NB4 (cell line): ENCODE measurements around the gene TEKT5.

ENCODE experiments used
- DNase-seq: peaks from one replicate; pipeline ENCODE4 v3.0.0; 2010; ENCODE audit warnings: low read depth
- H3K4me3 ChIP-seq: one replicate; pipeline ENCODE4 v1.5.1; 2011; ENCODE audit warnings: mild to moderate bottlenecking, low read depth, low read length, moderate library complexity
- MYC ChIP-seq: IDR thresholded peaks from 2 replicates; pipeline ENCODE4 v1.6.1; 2011; ENCODE audit warnings: low read depth, low read length
- POLR2A ChIP-seq: IDR thresholded peaks from 2 replicates; pipeline ENCODE4 v1.6.1; 2011; ENCODE audit warnings: mild to moderate bottlenecking; ENCODE audit not compliant: insufficient read length; ENCODE audit errors: extremely low read depth
- TF ChIP-seq, protein P1 (sequence below): IDR thresholded peaks from 2 replicates; pipeline ENCODE4 v1.6.1; 2011; ENCODE audit warnings: low read depth, low read length
- TF ChIP-seq, protein P2 (sequence below): IDR thresholded peaks from one replicate; pipeline ENCODE4 v1.5.1; 2012; ENCODE audit warnings: low read depth, low read length

The TEKT5 gene

DNA sequence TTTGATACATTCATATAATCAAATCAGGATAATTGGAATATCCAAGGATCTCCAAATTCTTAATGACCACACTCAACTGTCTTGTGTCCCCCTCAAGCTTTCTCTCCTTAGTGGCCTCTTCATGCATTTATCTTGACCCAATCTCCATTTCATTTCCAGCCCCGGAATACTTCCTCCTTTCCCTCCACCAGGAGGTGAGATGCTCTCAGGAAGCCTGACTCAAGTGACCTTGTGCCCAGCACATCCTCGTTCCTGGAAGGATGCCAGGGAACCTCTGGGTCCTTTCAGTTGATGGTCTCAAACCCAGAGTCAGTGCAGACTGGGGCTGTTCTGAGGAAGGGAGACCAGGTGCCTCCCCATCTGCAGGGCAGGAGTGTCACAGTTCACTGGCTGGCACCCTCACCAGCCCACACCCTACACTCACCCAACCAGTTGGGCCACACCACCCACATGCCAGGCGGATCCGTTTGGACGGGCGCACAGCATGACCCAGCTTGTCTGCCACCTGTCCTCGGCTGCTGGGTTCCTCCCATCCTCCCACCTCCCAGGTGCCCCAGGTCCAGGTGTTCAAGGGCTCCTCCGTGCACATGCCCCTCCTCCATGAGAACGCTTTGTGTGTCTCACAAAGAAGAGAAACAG, 100.3 kb downstream of the TEKT5 start:
- H3K4me3 ChIP-seq, result no peak overlapping the region
- TF ChIP-seq, protein P1, sequence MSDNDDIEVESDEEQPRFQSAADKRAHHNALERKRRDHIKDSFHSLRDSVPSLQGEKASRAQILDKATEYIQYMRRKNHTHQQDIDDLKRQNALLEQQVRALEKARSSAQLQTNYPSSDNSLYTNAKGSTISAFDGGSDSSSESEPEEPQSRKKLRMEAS, result no peak
- no peak for TF ChIP-seq POLR2A
- TF ChIP-seq, protein P2, sequence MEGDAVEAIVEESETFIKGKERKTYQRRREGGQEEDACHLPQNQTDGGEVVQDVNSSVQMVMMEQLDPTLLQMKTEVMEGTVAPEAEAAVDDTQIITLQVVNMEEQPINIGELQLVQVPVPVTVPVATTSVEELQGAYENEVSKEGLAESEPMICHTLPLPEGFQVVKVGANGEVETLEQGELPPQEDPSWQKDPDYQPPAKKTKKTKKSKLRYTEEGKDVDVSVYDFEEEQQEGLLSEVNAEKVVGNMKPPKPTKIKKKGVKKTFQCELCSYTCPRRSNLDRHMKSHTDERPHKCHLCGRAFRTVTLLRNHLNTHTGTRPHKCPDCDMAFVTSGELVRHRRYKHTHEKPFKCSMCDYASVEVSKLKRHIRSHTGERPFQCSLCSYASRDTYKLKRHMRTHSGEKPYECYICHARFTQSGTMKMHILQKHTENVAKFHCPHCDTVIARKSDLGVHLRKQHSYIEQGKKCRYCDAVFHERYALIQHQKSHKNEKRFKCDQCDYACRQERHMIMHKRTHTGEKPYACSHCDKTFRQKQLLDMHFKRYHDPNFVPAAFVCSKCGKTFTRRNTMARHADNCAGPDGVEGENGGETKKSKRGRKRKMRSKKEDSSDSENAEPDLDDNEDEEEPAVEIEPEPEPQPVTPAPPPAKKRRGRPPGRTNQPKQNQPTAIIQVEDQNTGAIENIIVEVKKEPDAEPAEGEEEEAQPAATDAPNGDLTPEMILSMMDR, result no peak
- no peak for TF ChIP-seq MYC
- DNase-seq, result no peak

DNA sequence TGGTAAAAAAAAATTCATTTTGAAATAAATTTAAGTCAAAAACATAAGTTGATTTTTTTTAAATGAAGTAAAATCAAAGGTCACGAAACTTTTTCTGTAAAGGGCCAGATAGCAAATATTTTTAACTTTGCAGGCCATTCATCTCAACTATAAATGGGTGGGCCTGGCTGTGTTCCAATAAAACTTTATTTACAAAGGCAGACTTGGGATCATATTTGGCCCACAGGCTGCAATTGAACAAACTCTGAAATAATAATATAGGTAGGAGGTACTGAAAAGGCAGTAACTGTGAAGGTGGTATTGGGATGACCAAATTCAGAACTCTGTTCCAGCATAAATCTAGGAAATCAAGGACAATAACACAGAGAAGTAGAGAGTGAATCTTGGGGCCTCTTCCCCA, 102.1 kb downstream of the TEKT5 start:
- no peak for TF ChIP-seq MYC
- TF ChIP-seq POLR2A, result no peak
- TF ChIP-seq, protein P1, result no peak
- TF ChIP-seq, protein P2, result no peak
- DNase-seq, result no peak
- H3K4me3 ChIP-seq, result no peak overlapping the region

DNA sequence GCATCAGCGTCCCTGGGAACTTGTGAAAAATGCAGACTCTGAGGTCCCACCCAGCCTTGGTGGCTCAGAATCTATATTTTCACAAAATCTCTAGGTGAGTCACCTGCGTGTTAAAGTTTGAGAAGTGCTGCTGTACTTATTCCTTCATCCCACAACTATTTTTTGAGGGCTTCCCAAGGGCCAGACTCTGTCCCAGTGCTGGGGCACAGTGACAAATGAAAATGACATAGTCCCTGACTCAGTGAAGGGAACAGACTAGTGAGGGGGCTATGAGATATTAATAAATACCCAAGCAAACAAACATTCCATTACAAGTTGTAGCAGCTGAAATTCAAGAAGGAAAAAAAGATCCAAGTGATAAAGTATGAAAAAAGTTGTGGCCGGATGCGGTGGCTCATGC, 104.4 kb downstream of the TEKT5 start:
- no peak overlapping the region for H3K4me3 ChIP-seq
- no peak for DNase-seq
- TF ChIP-seq, protein P2, result no peak
- TF ChIP-seq MYC (no peak), POLR2A (no peak)
- TF ChIP-seq, protein P1, result no peak

DNA sequence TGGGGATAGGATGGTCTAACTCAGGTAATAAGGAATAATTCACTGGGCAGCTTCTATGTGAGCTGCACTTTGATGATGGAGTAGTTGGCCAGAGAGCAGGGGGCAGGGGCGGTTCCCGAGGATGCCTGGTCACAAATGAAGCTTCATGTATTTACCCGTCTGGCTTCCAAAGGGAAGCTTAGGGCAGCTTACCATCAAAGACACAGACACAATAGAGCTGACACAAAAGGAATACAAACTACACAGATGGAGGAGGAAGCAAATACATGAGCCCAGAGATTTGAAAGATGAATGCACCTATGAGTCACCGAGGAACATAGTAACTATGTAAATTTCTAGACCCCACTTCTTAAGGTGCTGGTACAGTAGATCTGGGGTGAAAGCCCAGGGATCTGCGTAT, 105.6 kb downstream of the TEKT5 start:
- TF ChIP-seq, protein P2, result no peak
- H3K4me3 ChIP-seq, result no peak overlapping the region
- DNase-seq, result no peak

DNA sequence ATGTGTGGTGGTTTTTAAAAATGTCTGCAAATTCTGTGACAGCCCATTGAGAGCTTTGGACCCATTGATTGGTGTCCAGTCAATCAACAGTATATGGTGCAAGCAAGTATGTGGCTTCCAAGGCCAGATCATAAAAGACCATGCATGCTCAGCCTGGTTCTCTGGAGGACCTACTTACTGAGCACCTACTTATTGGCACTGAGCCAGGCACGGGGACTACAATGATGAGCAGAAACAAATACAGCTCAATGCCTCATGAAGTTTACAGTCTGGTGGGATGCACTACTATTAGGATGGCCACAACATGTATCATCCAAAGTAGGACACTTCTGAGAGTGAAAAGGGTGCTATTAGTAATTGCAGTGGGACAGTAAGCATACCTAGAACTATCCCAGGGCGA, 107.1 kb downstream of the TEKT5 start:
- TF ChIP-seq POLR2A (no peak), MYC (no peak)
- TF ChIP-seq, protein P1, result no peak
- TF ChIP-seq, protein P2, result no peak
- no peak overlapping the region for H3K4me3 ChIP-seq
- no peak for DNase-seq

DNA sequence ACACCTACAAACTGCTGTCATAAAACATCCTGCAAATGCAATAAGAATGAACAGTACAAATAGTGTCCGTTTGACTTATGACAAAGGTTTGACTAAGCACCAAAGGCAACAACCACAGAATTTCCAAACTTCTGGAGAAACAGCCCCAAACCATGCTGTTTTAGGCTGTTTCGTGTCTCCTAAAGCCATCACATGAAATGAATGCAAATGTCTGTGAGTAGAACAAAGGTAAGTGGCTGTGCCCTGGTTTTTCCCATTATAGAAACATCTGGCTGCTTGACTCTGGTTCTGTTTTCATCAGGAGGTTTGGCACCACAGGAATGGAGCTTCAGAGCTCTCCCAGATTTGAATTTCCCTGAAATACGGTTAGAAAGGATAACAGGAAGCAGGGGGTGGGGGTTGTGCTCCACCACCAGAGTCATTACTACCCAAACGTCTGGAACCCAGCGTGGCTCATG, 109.7 kb downstream of the TEKT5 start:
- TF ChIP-seq, protein P2, result no peak
- TF ChIP-seq MYC (no peak), POLR2A (no peak)
- TF ChIP-seq, protein P1, result no peak
- no peak for DNase-seq

More for the DNA sequence above, 109.7 kb downstream of the TEKT5 start:
- no peak overlapping the region for H3K4me3 ChIP-seq
